ENCODE results near the gene JAKMIP1. TPM values are rescaled to one million over a fixed set of nuclear protein-coding genes. Genes with fewer than 3 reads are reported as not detected.

The JAKMIP1 gene
- total RNA-seq, 1 experiment from 2014 or later, result not detected

DNA sequence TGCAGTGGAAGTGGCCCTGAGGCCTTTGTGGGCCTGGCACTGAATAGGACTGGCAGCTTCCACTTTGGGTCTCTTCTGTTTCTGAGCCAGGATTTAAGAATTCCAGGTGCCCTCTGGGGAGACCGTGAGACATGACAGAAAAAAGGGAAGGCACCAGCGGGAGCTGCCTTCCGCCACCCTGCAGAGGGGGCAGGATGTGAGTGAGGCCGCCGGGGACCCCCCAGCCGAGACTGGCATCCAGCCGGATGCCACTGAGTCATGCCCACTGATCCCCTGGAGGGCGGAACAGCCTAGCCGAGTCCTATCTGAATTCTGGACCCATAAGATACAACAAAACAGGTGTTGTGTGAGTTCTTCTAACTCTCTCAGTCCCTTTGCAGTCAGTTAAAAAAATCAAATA, 223.4 kb downstream of the JAKMIP1 start:
- Mint-ChIP-seq H3K4me3 (ENCODE audit: low read depth, unreplicated experiment) (no peak overlapping the region), H3K27ac (ENCODE audit: unreplicated experiment) (no peak overlapping the region), H3K9me3 (ENCODE audit: low read depth, unreplicated experiment) (no peaks in the 10 kb centered on the region), H3K36me3 (ENCODE audit: insufficient read depth, unreplicated experiment) (no peaks in the 10 kb centered on the region), H3K27me3 (ENCODE audit: unreplicated experiment) (no peaks in the 10 kb centered on the region), H3K4me1 (ENCODE audit: low read depth, unreplicated experiment) (no peaks in the 10 kb centered on the region)
- no TSS peak for BruUV-seq (replicated peaks)
- intact Hi-C loops (cut with micrococcal nuclease; ENCODE audit: unreplicated experiment), result no loop called here
- DNase-seq, result no peak
- TF ChIP-seq, protein P1, sequence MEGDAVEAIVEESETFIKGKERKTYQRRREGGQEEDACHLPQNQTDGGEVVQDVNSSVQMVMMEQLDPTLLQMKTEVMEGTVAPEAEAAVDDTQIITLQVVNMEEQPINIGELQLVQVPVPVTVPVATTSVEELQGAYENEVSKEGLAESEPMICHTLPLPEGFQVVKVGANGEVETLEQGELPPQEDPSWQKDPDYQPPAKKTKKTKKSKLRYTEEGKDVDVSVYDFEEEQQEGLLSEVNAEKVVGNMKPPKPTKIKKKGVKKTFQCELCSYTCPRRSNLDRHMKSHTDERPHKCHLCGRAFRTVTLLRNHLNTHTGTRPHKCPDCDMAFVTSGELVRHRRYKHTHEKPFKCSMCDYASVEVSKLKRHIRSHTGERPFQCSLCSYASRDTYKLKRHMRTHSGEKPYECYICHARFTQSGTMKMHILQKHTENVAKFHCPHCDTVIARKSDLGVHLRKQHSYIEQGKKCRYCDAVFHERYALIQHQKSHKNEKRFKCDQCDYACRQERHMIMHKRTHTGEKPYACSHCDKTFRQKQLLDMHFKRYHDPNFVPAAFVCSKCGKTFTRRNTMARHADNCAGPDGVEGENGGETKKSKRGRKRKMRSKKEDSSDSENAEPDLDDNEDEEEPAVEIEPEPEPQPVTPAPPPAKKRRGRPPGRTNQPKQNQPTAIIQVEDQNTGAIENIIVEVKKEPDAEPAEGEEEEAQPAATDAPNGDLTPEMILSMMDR (IDR thresholded peaks at IDR 0.05; ENCODE audit: unreplicated experiment), result no peak
- CTCF ChIA-PET, result no interaction called here

DNA sequence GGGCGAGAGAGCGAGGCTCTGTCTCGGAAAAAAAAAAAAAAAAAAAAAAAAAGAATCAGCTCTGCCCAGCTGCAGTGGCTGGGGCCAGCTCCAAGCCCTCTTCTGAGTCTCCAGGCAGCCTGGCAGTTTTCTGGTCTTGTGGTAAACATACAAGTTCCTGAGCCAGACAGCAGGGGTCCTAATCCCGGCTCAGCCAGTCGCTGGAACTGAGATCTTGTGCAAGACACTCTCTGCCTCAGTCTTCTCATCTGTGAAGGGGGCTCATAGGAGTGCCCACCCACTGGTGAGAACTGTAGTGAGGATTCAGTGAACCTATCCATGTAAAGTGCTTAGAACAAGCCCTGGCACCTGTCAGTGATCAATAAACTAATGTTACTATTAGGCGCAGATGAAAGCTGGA, 223.9 kb downstream of the JAKMIP1 start:
- no peak for DNase-seq
- CTCF ChIA-PET, result no interaction called here
- Mint-ChIP-seq H3K36me3 (ENCODE audit: insufficient read depth, unreplicated experiment) (no peaks in the 10 kb centered on the region), H3K27me3 (ENCODE audit: unreplicated experiment) (no peaks in the 10 kb centered on the region), H3K9me3 (ENCODE audit: low read depth, unreplicated experiment) (no peaks in the 10 kb centered on the region), H3K4me1 (ENCODE audit: low read depth, unreplicated experiment) (no peaks in the 10 kb centered on the region), H3K27ac (ENCODE audit: unreplicated experiment) (no peak overlapping the region), H3K4me3 (ENCODE audit: low read depth, unreplicated experiment) (no peak overlapping the region)
- no TSS peak for BruUV-seq (replicated peaks)
- intact Hi-C loops (cut with micrococcal nuclease; ENCODE audit: unreplicated experiment), result no loop called here
- TF ChIP-seq, protein P1 (IDR thresholded peaks at IDR 0.05; ENCODE audit: unreplicated experiment), result no peak

Other genes starting within 250 kb of the JAKMIP1 start
- not detected in 2 replicates for gene C4orf50, start 182.1 kb downstream of the JAKMIP1 start, total RNA-seq (2022)
- gene WFS1, start 69.3 kb upstream of the JAKMIP1 start, total RNA-seq (2022), result 21.6 and 23.4 TPM in 2 replicates

All from Calu3 (cell line).